Activated CD8-positive, alpha-beta T cell treated with anti-CD3 and anti-CD28 coated beads for 36 hours (primary cell): Measurements from ENCODE around the gene SPAG17. TPM values are rescaled to one million over a fixed set of nuclear protein-coding genes. Genes with fewer than 3 reads are reported as not detected.

Experiments used
- ATAC-seq: fragments of 200-7000 bp; cut with Tn5 transposase; one replicate; pipeline ENCODE4 v1.10.0; 2021; ENCODE audit warnings: mild to moderate bottlenecking, moderate library complexity
- CTCF ChIA-PET: fragments of 350-600 bp; sonication (Branson Sonifier 250); formaldehyde crosslinking; loops from one replicate; lab custom pipeline; 2021; ENCODE audit warnings: antibody characterized with exemption; lab: Charles Lee
- POLR2A ChIA-PET: fragments of 350-600 bp; sonication (Branson Sonifier 250); formaldehyde crosslinking; loops from one replicate; lab custom pipeline; 2021; ENCODE audit warnings: antibody characterized with exemption; lab: Charles Lee
- DNase-seq: peaks from one replicate; pipeline ENCODE4 v3.0.0-alpha.2; 2020
- H3K27ac Mint-ChIP-seq: one replicate; pipeline ENCODE4 v1.8.0; 2021; ENCODE audit warnings: mild to moderate bottlenecking, mixed read lengths
- H3K27me3 Mint-ChIP-seq: one replicate; pipeline ENCODE4 v1.8.0; 2021; ENCODE audit warnings: mixed read lengths
- H3K36me3 Mint-ChIP-seq: one replicate; pipeline ENCODE4 v1.8.0; 2021; ENCODE audit warnings: low read depth, mixed read lengths
- H3K4me1 Mint-ChIP-seq: one replicate; pipeline ENCODE4 v1.8.0; 2021; ENCODE audit warnings: low read depth, mixed read lengths
- H3K4me3 Mint-ChIP-seq: one replicate; pipeline ENCODE4 v1.8.0; 2021; ENCODE audit warnings: mild to moderate bottlenecking, moderate library complexity, mixed read lengths
- H3K9me3 Mint-ChIP-seq: one replicate; pipeline ENCODE4 v1.8.0; 2021; ENCODE audit warnings: mixed read lengths
- intact Hi-C: fragments of 100-400 bp; cut with micrococcal nuclease; formaldehyde crosslinking; loops from one replicate; pipeline ENCODE4 v1.10.0; 2022
- total RNA-seq, 2 experiments: library from RNA; stranded (reverse); gene quantifications; one replicate each; pipeline ENCODE4 v1.2.3, GENCODE V29; 2021
- TF ChIP-seq, protein P1 (sequence below): fragments of 200-600 bp; IDR thresholded peaks from one replicate; pipeline ENCODE4 v1.8.0; 2022; ENCODE audit warnings: antibody characterized with exemption, mild to moderate bottlenecking

SPAG17 gene
- total RNA-seq, 2 experiments from 2014 or later = not detected

DNA sequence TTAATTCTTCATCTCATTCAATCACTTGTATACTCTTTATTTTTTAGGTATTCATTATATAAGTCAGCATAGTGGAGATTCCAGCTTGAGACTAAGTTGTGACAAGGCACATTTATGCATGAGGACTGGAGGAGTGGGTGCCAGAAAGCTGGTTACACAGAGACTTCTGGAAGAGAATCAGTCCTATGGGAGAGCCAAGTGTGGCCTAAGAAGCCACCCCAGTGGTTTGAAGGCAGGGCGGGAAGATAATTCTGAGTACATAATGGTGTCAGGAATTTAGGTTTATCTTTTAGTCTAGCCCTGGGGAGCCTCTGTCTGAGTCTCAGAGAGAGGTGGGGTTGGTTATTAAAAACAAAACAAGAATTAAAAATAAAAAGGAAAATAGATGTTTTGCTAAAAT, 83.0 kb downstream of the SPAG17 start:
- no peaks in the 10 kb centered on the region for H3K36me3 Mint-ChIP-seq
- ATAC-seq (no peak), DNase-seq (no peak)
- TF ChIP-seq, protein P1, sequence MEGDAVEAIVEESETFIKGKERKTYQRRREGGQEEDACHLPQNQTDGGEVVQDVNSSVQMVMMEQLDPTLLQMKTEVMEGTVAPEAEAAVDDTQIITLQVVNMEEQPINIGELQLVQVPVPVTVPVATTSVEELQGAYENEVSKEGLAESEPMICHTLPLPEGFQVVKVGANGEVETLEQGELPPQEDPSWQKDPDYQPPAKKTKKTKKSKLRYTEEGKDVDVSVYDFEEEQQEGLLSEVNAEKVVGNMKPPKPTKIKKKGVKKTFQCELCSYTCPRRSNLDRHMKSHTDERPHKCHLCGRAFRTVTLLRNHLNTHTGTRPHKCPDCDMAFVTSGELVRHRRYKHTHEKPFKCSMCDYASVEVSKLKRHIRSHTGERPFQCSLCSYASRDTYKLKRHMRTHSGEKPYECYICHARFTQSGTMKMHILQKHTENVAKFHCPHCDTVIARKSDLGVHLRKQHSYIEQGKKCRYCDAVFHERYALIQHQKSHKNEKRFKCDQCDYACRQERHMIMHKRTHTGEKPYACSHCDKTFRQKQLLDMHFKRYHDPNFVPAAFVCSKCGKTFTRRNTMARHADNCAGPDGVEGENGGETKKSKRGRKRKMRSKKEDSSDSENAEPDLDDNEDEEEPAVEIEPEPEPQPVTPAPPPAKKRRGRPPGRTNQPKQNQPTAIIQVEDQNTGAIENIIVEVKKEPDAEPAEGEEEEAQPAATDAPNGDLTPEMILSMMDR = no peak
- H3K4me3 Mint-ChIP-seq = no peak overlapping the region
- no peak overlapping the region for H3K27ac Mint-ChIP-seq
- no peaks in the 10 kb centered on the region for H3K4me1 Mint-ChIP-seq
- intact Hi-C loops = no loop called here
- H3K9me3 Mint-ChIP-seq = no peaks in the 10 kb centered on the region
- CTCF ChIA-PET = no interaction called here
- no peaks in the 10 kb centered on the region for H3K27me3 Mint-ChIP-seq
- POLR2A ChIA-PET = no interaction called here

DNA sequence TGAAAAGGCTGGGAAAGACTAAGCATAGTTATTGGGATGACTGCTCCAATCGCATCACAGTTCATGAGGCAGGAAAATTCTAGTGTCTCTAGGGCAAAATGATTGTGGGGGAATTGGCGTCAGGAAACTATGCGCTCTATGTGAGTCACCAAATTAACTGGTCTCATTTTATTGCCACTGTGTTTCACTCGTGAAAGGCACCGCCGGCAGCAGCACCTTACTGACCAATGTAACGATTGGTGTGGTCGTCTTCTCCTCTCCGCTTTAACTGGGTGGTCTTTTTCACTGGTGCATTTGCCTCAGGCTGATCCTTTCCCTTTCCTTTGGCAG, 83.5 kb downstream of the SPAG17 start:
- ATAC-seq = no peak
- Mint-ChIP-seq H3K4me3 (no peak overlapping the region), H3K27me3 (no peaks in the 10 kb centered on the region), H3K9me3 (no peaks in the 10 kb centered on the region), H3K36me3 (no peaks in the 10 kb centered on the region), H3K4me1 (no peaks in the 10 kb centered on the region), H3K27ac (no peak overlapping the region)
- intact Hi-C loops = no loop called here
- DNase-seq = no peak
- TF ChIP-seq, protein P1 = no peak
- CTCF ChIA-PET = no interaction called here
- POLR2A ChIA-PET = no interaction called here

DNA sequence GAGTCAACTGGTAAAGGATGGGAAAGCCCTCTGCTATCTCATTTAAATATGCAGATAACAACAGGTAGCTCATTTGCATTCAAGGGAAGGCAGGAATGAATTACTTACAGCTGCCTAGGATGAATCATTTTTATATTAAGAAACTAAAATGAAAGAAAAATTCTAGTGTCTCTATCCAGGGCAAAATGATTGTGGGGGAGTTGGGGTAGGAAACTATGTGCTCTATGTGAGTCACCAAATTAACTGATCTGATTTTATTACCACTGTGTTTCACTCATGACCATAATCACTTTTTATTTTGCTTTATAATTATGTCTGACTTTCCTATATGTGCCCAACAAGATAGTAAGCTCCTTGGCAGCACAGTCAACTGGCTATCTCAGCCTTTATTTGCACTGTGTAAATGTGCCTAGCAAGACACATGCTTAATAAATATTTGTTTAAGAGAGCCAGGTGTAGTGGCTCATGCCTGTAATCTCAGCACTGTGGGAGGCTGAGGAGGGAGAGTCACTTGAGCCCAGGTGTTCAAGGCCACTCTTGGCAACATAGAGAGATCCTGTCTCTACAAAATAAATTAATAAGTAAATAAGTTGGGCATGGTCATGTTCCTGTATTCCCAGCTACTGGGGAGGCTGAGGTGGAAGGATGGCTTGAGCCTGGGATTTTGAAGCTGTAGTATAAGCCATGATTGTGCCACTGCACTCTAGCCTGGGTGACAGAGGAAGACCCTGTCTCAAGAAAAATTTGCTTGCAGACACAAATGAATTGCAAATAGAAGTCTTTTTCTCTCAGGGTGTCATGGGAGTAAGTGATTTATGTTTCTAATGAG, 84.1 kb downstream of the SPAG17 start:
- Mint-ChIP-seq H3K36me3 (no peaks in the 10 kb centered on the region), H3K4me3 (no peak overlapping the region), H3K4me1 (no peaks in the 10 kb centered on the region), H3K27me3 (no peaks in the 10 kb centered on the region), H3K27ac (no peak overlapping the region), H3K9me3 (no peaks in the 10 kb centered on the region)
- intact Hi-C loops = no loop called here
- no peak for DNase-seq
- ChIA-PET POLR2A (no interaction called here), CTCF (no interaction called here)
- TF ChIP-seq, protein P1 = no peak
- ATAC-seq = no peak

- no peak overlapping the region for H3K4me3 Mint-ChIP-seq
- POLR2A ChIA-PET = no interaction called here
- TF ChIP-seq, protein P1 = no peak
Observed at GRCh38 chr1:118099686-118100085, 85.3 kb downstream of the SPAG17 start.

DNA sequence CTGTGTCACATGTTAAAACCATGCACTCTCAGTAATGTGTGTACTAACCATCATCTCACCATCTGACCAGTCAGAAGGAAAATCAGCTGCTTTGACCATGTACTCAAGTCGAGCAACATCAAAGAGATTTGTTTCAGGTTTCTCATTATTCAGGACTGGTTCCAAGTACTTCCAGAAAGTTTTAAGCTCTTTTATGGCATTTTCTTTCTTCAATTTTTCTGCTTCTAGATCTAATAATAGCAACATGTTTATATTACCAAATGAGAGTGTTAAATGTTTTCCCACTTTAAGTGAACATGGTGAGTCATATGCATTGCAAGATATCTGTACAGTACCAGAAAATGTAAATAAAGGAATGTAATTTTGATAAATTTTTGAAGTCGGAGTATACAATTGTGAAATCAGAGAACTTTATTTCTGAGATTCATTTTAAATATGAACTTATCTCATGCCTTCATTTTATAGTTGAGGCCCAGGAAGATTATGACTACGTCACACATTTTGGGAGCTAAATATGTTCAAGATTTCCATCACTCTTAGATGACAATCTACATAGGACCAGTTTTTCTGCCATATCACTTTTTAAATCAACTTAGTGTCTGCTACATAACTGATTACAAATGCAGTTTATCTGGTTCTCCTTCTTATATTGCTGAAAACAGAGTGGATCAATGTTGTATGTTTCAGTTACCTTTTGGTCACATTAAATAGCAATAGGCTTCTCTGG, 87.2 kb downstream of the SPAG17 start:
- no peaks in the 10 kb centered on the region for H3K36me3 Mint-ChIP-seq
- ATAC-seq (no peak), DNase-seq (no peak)
- ChIA-PET CTCF (no interaction called here), POLR2A (no interaction called here)
- no peak overlapping the region for H3K4me3 Mint-ChIP-seq
- TF ChIP-seq, protein P1 = no peak
- intact Hi-C loops = no loop called here
- H3K27me3 Mint-ChIP-seq = no peaks in the 10 kb centered on the region
- no peaks in the 10 kb centered on the region for H3K9me3 Mint-ChIP-seq
- no peak overlapping the region for H3K27ac Mint-ChIP-seq
- H3K4me1 Mint-ChIP-seq = no peaks in the 10 kb centered on the region

More at GRCh38 chr1:118099686-118100085, 85.3 kb downstream of the SPAG17 start:
- Mint-ChIP-seq H3K27me3 (no peaks in the 10 kb centered on the region), H3K4me1 (no peaks in the 10 kb centered on the region), H3K9me3 (no peaks in the 10 kb centered on the region), H3K36me3 (no peaks in the 10 kb centered on the region), H3K27ac (no peak overlapping the region)
- DNase-seq = no peak
- CTCF ChIA-PET = no interaction called here
- intact Hi-C loops = no loop called here
- no peak for ATAC-seq
